NCI-H128 (cell line): Measurements from ENCODE around the gene TMC8.
"Not testable (repeated sequence)": the region's sequence is repeated elsewhere in the genome, so short reads cannot be mapped to it uniquely, and the experiment has no call there.

Experiments
- DNase-seq: peaks from one replicate; lab custom pipeline; 2025; ENCODE audit not compliant: unreplicated experiment; lab: John Stamatoyannopoulos, UW

TMC8 gene

GRCh38 chr17:78133971-78134898 lies 3.7 kb downstream of the TMC8 start:
- no peak for DNase-seq

- DNase-seq, result no peak
These were observed 4.4 kb downstream of the TMC8 start for GRCh38 chr17:78134899-78135385.

GRCh38 chr17:78135858-78136500 lies 5.4 kb downstream of the TMC8 start:
- no peak for DNase-seq

GRCh38 chr17:78137392-78138203 lies 7.0 kb downstream of the TMC8 start:
- no peak for DNase-seq

DNA sequence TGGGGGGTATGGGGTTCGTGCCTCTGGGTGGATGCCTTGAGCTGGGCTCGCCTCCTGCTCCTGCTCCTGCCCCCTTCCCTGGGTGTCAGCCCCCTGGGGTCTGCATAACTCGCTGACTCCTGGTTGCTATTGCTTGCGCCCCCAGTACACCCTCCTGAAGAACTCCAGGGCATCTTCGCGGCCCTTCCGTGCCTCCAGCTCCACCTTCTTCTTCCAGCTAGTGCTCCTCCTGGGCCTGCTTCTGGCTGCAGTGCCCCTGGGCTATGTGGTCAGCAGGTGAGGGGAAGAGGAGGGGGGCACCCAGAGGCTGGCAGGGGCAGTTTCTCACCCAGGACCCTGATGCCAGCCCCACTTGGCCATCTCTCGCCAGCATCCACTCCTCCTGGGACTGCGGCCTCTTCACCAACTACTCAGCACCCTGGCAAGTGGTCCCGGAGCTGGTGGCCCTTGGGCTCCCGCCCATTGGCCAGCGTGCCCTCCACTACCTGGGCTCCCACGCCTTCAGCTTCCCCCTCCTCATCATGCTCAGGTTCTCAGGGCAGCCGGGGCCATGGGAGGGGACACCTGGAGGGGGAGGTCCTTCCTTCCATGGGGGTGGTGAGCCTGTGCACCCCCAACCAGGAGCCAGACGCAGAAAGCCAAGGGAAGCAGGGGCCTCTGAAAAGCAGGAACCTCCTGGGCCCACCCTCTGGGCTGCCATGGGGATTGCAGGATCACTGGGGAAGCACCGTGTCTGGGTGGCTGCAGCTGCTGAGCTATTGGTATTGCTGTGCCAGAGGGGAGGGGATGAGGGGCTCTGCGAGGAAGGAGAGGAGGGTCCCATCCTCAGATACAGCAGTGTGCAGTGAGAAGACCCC lies 7.9 kb downstream of the TMC8 start:
- DNase-seq, result no peak

DNA sequence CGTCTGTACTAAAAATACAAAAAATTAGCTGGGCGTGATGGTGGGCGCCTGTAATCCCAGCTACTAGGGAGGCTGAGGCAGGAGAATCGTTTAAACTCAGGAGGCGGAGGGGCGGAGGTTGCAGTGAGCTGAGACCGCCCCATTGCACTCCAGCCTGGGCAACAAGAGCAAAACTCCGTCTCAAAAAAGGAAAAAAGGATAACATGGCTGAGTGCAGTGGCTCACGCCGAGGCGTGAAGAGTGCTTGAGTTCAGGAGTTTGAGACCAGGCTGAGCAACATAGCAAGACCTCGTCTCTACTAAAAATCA lies 9.2 kb downstream of the TMC8 start:
- not testable (repeated sequence) for DNase-seq

DNA sequence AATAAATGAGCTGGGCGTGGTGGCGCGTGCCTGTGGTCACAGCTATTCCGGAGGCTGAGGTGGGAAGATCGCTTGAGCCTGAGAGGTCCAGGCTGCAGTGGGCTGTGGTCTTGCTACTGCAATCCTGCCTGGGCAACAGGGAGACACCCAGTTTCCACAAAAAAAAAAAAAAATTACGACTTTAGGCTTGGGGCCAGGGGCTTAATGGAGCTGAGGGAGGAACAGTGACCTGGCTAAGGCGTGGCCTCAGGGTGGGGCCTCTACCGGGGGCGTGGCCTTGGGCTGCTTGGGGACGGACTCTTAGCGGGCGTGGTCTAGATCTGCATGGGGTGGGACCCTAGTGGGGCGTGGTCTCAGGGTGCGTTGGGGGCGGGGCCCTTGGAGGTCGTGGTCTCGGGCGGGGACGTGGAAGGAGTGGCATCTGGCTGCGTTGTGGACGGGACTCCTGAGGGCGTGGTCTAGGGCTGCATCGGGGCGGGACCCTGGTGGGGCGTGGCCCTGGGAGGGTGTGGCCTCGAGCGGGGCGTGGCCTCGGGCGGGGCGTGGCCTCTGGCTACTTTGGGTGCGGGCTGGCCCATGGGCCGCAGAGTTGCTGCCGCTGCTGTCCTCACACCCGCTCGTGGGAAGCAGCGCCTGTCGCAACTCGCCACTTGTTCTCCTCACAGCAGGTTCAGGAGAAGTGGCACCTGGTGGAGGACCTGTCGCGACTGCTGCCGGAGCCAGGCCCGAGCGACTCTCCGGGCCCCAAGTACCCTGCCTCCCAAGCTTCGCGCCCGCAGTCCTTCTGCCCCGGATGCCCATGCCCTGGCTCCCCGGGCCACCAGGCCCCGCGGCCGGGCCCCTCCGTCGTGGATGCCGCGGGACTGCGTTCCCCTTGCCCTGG lies 9.8 kb downstream of the TMC8 start:
- peak; percentile 79 for DNase-seq

GRCh38 chr17:78141437-78142118 lies 11.0 kb downstream of the TMC8 start:
- no peak for DNase-seq

DNA sequence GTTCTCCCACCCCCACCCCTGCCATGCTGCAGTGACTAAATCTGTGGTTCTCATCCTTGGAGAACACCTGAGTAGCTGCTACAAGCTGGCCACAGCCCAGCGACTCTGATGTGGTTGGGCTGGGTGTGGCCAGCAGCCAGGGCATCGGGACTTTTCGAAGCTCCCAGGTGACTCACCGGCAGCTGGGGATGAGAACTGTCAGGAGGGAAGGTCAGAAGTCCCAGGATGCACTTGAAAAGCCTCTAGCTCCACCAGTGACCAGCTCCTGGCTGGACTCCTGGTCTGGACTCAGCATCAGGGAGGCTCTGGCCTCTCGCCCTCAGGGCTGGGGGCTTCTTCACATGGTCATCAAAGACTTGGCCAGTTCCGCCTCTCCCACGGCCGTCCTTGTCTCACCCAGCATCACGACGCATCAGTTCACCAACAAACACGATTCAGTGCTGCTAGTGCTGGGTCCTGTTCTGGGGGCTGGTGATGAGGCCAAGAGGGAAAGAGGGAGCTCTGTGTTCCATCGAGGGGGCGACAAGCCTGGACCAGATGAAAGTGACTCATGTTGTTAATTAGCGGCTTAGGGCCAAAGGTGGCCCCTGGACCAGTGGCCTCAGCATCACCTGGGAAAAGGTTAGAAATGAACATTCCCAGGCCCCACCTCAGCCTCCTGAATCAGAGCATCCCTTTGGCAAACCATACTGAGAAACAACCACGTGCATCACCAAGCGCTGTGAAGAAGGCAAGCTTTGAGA lies 11.7 kb downstream of the TMC8 start:
- no peak for DNase-seq

DNA sequence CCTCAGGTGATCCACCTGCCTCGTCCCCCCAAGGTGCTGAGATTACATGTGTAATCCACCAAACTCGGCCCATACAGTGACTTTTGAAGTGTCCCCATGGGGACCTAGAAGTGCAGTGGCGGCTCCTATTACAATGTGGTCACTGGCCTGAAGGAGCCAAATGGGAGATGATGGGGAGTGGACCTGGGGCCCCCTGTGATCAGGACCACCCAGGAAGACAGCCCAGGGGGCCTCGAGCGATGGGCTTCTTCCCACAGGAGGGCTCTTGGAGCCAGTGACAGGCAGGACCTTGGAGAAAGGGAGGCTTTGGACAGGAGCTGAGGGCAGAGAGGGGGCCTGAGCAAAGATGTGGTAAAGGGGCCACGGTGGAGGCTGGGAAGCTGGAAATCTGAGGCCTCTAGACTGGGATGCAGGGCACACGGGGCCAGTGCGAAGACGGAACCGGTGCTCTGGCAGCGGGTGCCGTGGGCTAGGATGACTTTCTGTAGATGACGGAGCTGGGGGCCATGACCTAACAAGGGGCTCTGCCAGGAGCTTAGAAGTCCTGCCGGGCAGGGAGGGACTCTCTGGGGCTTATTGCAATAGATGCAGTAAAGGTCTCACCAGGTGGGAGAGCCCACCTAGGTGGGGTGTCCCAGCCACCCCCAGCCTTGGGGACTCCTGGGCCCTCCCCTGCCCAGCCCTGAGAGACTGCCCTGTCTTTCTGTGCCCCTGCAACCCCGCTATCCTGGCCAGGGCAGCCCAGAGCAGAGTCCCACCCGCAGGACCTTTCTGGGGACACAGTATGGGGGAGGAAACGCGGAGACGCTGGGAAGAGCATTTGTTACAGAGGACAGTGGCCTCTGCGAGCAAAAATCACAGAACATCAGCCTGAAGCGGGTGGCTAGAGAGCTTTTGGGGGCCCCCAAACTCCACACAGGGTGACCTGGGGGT lies 12.9 kb downstream of the TMC8 start:
- no peak for DNase-seq

DNA sequence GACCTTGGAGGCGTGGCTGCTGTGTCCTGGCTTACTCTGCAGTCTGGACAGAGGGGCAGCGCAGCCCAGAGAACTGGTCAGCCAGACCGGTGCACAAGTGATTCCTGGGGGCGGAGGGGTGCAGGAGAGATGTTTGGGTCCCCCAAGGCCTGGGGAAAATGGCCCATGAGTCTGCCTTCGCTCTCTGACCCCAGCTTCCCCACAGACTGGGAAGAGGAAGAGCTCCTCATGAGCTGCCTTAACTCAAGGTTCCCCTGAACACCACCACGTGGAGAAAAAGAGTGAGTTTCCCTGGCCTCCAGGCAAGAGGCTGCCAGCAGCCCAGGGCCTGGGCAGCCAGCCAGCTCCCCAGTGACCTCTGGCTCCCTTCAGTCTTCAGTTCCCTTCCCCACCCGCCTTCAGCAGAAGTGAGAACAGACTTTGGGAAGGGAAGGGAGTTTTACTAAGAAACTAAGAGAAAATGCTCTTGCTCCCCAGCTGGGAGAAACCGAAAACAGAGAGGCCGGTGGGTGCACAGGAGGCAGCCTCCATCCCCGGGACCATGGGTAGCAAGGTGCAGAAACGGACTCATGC lies 13.7 kb downstream of the TMC8 start:
- no peak for DNase-seq

DNA sequence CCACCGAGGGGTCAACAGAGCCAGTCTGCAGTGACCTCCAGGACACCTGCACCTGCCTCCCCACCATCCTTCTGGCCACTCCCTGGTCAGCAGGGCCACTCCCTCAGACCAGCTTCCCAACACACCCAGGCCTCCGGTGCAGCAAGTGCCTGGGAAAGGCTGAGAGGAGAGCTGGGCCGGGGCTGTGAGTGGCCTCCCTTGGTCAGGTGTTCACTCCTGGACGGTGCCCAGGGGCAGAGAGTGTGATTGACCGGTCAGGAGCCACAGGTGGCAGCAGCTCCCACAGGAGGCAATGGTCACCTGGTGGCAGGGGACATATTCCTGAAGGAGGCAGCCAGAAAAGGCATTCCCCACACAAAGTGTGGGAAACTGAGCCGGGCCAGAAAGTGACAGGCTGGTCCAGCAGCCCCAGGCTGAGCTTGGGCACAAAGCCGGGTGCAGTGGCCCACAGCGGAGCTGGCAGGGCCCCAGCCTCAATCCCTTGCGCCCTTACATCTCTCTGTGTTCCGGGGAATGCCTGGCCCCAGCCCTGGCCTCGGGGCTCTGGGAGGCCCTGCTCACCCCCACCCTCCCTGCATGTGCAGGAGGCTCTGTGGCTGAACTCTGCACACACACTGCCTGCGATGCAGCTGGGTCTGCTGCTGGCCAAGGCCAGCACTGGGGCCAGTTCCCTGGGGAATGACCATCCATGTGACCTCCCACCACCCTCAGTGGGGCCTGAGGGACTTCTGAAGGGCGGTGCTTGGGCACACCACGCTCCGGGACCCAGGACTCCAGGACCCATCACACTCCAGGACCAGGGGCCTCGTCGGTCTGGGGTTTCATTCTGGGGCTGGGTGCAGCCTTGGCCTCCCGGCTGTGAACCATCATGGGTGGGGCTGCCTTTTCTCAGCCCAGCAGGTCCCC lies 14.4 kb downstream of the TMC8 start:
- DNase-seq, result no peak

- DNase-seq, result no peak
These were observed 15.9 kb downstream of the TMC8 start for GRCh38 chr17:78146471-78146869.

DNA sequence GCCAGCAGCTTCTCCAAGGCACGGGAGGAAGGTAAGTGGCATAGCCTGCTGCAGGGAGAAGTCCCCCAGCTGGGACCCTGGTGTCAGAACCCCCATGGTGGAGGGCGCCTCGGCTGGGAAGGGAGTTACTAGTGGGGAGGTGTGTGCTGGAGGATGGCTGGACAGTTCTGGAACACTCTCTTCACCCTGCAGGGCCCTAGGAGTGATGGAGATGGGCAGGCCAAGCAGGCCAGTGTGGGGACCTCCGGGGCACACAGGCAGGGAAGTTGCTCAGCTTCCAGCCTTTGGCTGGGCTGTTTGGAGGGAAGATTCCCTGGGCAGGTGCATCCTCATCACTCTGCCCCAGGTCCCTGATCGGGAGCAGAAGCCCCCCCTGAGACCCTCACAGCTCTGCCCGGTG lies 16.3 kb downstream of the TMC8 start:
- no peak for DNase-seq

DNA sequence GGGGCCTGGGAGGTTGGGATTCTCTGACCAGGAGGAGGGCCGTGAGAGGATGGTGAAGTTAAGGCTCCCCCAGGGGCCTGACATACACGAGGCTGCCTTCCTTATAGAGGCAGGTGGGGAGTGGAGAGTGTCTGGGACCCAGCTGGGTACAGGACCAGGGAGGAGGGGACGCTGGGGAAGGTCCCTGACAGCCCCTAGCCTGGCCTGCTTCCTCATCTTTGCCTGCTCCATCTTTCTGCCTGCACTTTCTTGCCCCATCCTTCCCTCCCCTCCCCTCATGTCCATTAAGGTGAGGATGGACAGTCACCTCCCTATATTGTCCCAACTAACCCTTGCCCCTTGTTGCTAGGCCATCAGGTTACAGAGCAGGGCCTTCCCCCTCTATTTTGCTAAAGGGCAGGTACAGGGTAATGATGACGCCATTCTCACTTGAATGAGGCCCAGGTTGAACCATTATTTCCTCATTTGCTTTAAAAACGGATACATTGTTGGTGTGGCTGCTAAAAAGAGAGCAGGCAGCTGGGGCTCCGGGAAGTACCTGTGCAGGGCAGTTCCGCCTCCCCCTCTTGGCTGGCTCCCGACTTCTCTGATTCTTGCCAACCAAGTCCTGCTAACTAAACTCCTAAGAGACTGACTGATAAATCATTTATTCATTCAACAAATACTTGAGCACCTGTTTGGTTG lies 16.9 kb downstream of the TMC8 start:
- DNase-seq, result no peak
